GM21381 (cell line): ENCODE data around the gene KCTD5.

Experiments used
- ATAC-seq: cut with Tn5 transposase; IDR thresholded peaks from one replicate; pipeline ENCODE4 v1.9.1; 2021; ENCODE audit warnings: mild to moderate bottlenecking, moderate library complexity; ENCODE audit not compliant: unreplicated experiment

Gene KCTD5

GRCh38 chr16:2748757-2749455, 66.6 kb downstream of the KCTD5 start:
- ATAC-seq = no peak

GRCh38 chr16:2749476-2749875, 67.2 kb downstream of the KCTD5 start:
- ATAC-seq = no peak

GRCh38 chr16:2749936-2750335, 67.6 kb downstream of the KCTD5 start:
- no peak for ATAC-seq

DNA sequence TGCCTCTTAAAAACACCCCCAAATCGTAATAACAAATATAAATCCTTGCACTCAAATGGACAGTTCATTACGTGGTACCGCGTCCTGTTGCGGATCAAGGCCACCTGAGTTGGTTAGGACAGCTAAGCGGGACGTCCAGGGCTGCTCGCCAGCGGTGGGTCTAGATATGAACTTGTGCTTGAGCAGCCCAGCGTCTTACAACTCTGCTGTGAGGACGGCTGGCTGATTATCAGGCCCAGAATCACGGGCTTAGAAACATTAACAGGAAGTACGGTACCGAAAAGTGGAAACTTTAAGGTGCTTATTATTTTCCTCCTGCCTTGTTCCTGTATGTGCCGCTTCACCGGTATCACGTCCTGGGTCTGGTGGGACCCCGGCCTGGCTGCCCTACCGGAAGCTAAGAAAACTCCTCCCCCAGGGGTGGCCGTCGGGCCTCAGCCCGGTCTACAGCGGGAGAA, 69.3 kb downstream of the KCTD5 start:
- no peak for ATAC-seq

- peak; percentile 76 for ATAC-seq
Measured at GRCh38 chr16:2752035-2752849, 69.9 kb downstream of the KCTD5 start, which contains the start of gene SRRM2. SRRM2 (plus strand) TSS chr16:2752638; CDS start chr16:2756365, 3,727 bp downstream.

DNA sequence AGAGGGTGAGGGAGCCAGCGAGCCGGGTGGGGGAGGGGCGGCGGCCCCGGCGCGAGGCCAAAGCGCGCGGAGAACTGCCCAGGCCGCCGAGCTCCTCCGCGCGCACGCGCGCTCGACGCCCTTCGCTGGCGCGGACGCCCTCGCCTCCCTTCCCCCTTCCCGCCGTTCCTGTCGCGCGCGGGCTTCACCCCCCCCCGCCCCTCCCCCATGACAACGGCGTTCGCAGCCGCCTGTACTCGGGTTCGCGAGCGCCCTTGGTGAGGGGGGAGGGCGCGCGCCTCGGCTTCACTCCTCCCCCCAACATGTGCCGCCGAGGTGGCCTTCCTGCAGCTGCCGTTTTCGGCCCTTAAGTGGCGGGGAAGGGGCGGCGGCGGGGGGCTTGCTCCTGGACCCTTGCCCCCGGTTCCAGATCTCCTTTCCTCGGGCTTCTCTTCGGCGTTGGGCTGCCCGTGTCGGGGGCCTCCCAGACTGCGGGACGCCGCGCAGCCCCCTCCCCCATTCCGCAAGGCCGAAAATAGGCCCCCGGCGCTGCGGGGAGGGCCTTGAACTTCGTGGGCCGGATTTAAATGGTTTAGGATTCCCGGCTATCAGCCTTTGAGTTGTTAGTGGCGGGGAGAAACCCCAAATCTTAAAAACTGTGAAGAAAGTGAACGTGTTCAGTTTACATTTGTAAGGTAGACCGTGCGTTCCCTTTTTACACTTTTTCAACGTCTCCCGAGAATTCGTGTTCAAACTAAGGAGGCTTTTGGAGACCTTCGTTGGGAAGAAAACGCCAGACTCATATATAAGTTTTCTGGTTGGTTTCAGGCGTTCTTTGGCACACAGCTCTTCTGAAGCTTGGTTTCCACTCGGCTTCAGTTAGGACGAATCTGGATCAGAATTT, 70.8 kb downstream of the KCTD5 start:
- peak; percentile 35 for ATAC-seq

GRCh38 chr16:2753733-2754020, 71.4 kb downstream of the KCTD5 start:
- ATAC-seq = no peak

DNA sequence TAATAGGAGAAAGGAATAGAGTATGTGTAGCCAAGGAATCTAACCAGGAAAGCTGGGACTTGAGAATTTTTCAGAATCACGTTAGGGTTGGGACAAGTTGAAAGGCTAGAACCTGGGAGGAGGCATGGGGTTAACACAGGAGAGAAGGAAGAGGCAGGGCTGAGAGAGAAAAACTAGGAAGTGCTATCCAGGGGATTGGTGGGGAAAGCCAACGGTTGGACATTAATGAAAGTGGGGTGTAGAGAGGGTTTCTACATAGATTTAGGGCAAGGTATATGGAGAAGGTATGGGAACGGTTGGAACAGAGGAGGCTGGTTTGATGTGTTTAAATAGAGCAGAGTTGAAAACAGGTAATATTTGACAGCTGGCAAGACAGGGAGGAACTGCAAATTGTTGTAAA, 72.8 kb downstream of the KCTD5 start:
- ATAC-seq = no peak

DNA sequence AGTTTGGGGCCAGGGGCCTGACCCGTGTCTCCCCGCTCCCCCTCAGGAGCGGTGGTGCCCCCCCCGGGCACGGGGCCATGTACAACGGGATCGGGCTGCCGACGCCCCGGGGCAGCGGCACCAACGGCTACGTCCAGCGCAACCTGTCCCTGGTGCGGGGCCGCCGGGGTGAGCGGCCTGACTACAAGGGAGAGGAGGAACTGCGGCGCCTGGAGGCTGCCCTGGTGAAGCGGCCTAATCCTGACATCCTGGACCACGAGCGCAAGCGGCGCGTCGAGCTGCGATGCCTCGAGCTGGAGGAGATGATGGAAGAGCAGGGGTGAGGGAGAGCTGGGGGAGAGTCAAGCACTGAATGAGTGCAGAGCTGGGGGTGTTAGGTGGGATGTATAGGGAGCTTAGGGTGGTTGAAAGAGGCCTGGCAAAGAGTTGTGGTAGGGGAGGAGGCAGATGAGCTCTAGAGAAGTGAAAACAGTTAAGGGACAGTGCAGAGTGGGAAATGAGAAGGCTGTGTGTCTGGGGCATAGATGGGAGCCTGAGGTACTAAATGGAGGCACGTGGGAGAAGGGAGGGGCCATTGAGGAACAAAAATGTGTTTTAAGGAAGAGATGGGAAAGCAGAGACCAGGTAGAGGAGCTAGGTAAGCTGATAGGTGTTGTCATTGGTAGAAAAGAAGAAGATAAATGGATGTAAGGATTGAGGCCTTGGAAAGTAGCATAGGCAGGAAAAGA, 74.1 kb downstream of the KCTD5 start:
- ATAC-seq = no peak

DNA sequence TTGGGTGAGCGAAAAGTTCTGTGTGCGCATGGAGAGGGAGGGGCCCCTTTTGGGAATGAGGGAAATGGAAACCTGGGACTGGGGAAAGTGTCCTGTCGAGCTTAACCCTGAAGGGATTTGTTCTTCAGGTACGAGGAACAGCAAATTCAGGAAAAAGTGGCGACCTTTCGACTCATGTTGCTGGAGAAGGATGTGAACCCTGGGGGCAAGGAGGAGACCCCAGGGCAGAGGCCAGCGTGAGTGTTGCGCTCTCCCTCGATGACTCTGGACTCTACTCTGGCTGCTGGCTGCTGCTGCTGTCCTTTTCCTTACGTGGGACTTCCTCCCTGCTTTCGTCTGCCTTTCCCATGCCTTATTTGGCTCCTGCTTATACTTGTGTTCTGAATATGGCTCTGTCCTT, 75.0 kb downstream of the KCTD5 start:
- no peak for ATAC-seq
